HUES64 (cell line): ENCODE data around the gene DCT.

Source experiments
- H3K27ac ChIP-seq: 2 replicates; pipeline ENCODE4 v1.7.0; 2013; ENCODE audit warnings: low read depth, low read length, inconsistent platforms
- H3K27me3 ChIP-seq: 2 replicates; pipeline ENCODE4 v1.6.1; 2013; ENCODE audit warnings: mild to moderate bottlenecking, low read length; ENCODE audit not compliant: insufficient read depth
- H3K36me3 ChIP-seq: 2 replicates; pipeline ENCODE4 v1.6.1; 2013; ENCODE audit warnings: mild to moderate bottlenecking, low read length; ENCODE audit not compliant: insufficient read depth
- H3K4me1 ChIP-seq: 2 replicates; pipeline ENCODE4 v1.6.1; 2013; ENCODE audit warnings: mild to moderate bottlenecking, low read length, moderate library complexity; ENCODE audit not compliant: insufficient read depth
- H3K4me3 ChIP-seq: 2 replicates; pipeline ENCODE4 v1.5.1; 2013; ENCODE audit warnings: mild to moderate bottlenecking, low read length, moderate library complexity
- H3K9ac ChIP-seq: 2 replicates; pipeline ENCODE4 v1.6.1; 2013; ENCODE audit warnings: mild to moderate bottlenecking, low read depth, low read length
- H3K9me3 ChIP-seq: 2 replicates; pipeline ENCODE4 v1.6.1; 2013; ENCODE audit warnings: low read depth, low read length; ENCODE audit not compliant: insufficient read depth
- WGBS: fragments of 150-250, 120-280 bp; methylation state at CpG from one replicate; pipeline ENCODE4 v1.1.7; 2013; ENCODE audit warnings: missing lambda C conversion rate; 5-methylcytosine and 5-hydroxymethylcytosine counted together

DCT gene

GRCh38 chr13:94495806-94496205 lies 16.3 kb upstream of the DCT start:
- Histone ChIP-seq H3K36me3 (no peaks in the 10 kb centered on the region), H3K9me3 (no peaks in the 10 kb centered on the region), H3K27me3 (no peaks in the 10 kb centered on the region), H3K9ac (no peak overlapping the region), H3K4me1 (no peaks in the 10 kb centered on the region), H3K27ac (no peak overlapping the region), H3K4me3 (no peak overlapping the region)
- WGBS, result 97% methylated on average over 3 of the region's 3 CpGs

- Histone ChIP-seq H3K27ac (no peak overlapping the region), H3K4me1 (no peaks in the 10 kb centered on the region), H3K36me3 (no peaks in the 10 kb centered on the region), H3K4me3 (no peak overlapping the region), H3K9me3 (no peaks in the 10 kb centered on the region), H3K27me3 (no peaks in the 10 kb centered on the region), H3K9ac (no peak overlapping the region)
- 81% methylated on average over 2 of the region's 2 CpGs for WGBS
Measured at GRCh38 chr13:94494026-94494425, 14.5 kb upstream of the DCT start.

- Histone ChIP-seq H3K27ac (no peak overlapping the region), H3K9ac (no peak overlapping the region), H3K9me3 (no peaks in the 10 kb centered on the region), H3K4me3 (no peak overlapping the region), H3K4me1 (no peaks in the 10 kb centered on the region), H3K27me3 (peaks cover 11% of the 10 kb centered on the region; the same call in 1 of the 2 replicates), H3K36me3 (no peaks in the 10 kb centered on the region)
- WGBS, result 97% methylated on average over 2 of the region's 2 CpGs
Measured at GRCh38 chr13:94487043-94487442, 7.6 kb upstream of the DCT start.

GRCh38 chr13:94483970-94484369 lies 4.5 kb upstream of the DCT start:
- no peaks in the 10 kb centered on the region for H3K36me3 ChIP-seq
- H3K9me3 ChIP-seq, result no peaks in the 10 kb centered on the region
- WGBS, result 96% methylated on average over 5 of the region's 5 CpGs
- no peak overlapping the region for H3K9ac ChIP-seq
- H3K27me3 ChIP-seq, result peaks cover 11% of the 10 kb centered on the region; the same call in 1 of the 2 replicates
- H3K27ac ChIP-seq, result no peak overlapping the region
- H3K4me3 ChIP-seq, result no peak overlapping the region
- H3K4me1 ChIP-seq, result no peaks in the 10 kb centered on the region

GRCh38 chr13:94481941-94482340 lies 2.5 kb upstream of the DCT start:
- Histone ChIP-seq H3K4me1 (no peaks in the 10 kb centered on the region), H3K27ac (no peak overlapping the region), H3K27me3 (peaks cover 4% of the 10 kb centered on the region; the same call in 1 of the 2 replicates), H3K36me3 (no peaks in the 10 kb centered on the region), H3K9me3 (no peaks in the 10 kb centered on the region), H3K9ac (no peak overlapping the region), H3K4me3 (no peak overlapping the region)
- WGBS, result 91% methylated on average over 7 of the region's 7 CpGs

GRCh38 chr13:94480672-94481145 lies 1.2 kb upstream of the DCT start:
- no peak overlapping the region for H3K27ac ChIP-seq

GRCh38 chr13:94478913-94479312 lies 569 bp downstream of the DCT start:
- no peak overlapping the region for H3K9ac ChIP-seq
- no peaks in the 10 kb centered on the region for H3K9me3 ChIP-seq
- H3K27me3 ChIP-seq, result no peaks in the 10 kb centered on the region
- no peak overlapping the region for H3K4me3 ChIP-seq
- no peaks in the 10 kb centered on the region for H3K4me1 ChIP-seq
- no peaks in the 10 kb centered on the region for H3K36me3 ChIP-seq
- WGBS, result 94% methylated on average over 11 of the region's 11 CpGs
- H3K27ac ChIP-seq, result no peak overlapping the region

More at GRCh38 chr13:94480672-94481145, 1.2 kb upstream of the DCT start:
- Histone ChIP-seq H3K9ac (no peak overlapping the region), H3K4me3 (no peak overlapping the region), H3K9me3 (no peaks in the 10 kb centered on the region), H3K36me3 (no peaks in the 10 kb centered on the region), H3K4me1 (no peaks in the 10 kb centered on the region), H3K27me3 (no peaks in the 10 kb centered on the region)
- WGBS, result 96% methylated on average over 3 of the region's 3 CpGs

GRCh38 chr13:94470126-94470525 lies 9.4 kb downstream of the DCT start:
- H3K9ac ChIP-seq, result no peak overlapping the region
- H3K36me3 ChIP-seq, result no peaks in the 10 kb centered on the region
- H3K4me1 ChIP-seq, result no peaks in the 10 kb centered on the region
- 97% methylated on average over 2 of the region's 2 CpGs for WGBS
- no peak overlapping the region for H3K27ac ChIP-seq
- no peak overlapping the region for H3K4me3 ChIP-seq
- no peaks in the 10 kb centered on the region for H3K9me3 ChIP-seq
- H3K27me3 ChIP-seq, result no peaks in the 10 kb centered on the region

- H3K27me3 ChIP-seq, result no peaks in the 10 kb centered on the region
Measured at GRCh38 chr13:94464771-94465170, 14.7 kb downstream of the DCT start.

GRCh38 chr13:94462670-94463069 lies 16.8 kb downstream of the DCT start:
- Histone ChIP-seq H3K27me3 (no peaks in the 10 kb centered on the region), H3K4me3 (no peak overlapping the region), H3K9ac (no peak overlapping the region), H3K4me1 (no peaks in the 10 kb centered on the region), H3K36me3 (no peaks in the 10 kb centered on the region), H3K27ac (no peak overlapping the region), H3K9me3 (no peaks in the 10 kb centered on the region)
- 96% methylated on average over 6 of the region's 6 CpGs for WGBS

More at GRCh38 chr13:94464771-94465170, 14.7 kb downstream of the DCT start:
- Histone ChIP-seq H3K4me3 (no peak overlapping the region), H3K36me3 (no peaks in the 10 kb centered on the region), H3K9ac (no peak overlapping the region), H3K4me1 (no peaks in the 10 kb centered on the region), H3K27ac (no peak overlapping the region), H3K9me3 (no peaks in the 10 kb centered on the region)
- 93% methylated on average over 1 of the region's 1 CpG for WGBS

- no peaks in the 10 kb centered on the region for H3K36me3 ChIP-seq
- H3K4me1 ChIP-seq, result no peaks in the 10 kb centered on the region
- H3K4me3 ChIP-seq, result no peak overlapping the region
- 93% methylated on average over 1 of the region's 1 CpG for WGBS
- no peaks in the 10 kb centered on the region for H3K9me3 ChIP-seq
- H3K9ac ChIP-seq, result no peak overlapping the region
- H3K27ac ChIP-seq, result no peak overlapping the region
- no peaks in the 10 kb centered on the region for H3K27me3 ChIP-seq
Measured at GRCh38 chr13:94459116-94459515, 20.4 kb downstream of the DCT start.

GRCh38 chr13:94455414-94455813 lies 24.1 kb downstream of the DCT start:
- 86% methylated on average over 2 of the region's 2 CpGs for WGBS
- Histone ChIP-seq H3K4me1 (no peaks in the 10 kb centered on the region), H3K4me3 (no peak overlapping the region), H3K27ac (no peak overlapping the region), H3K27me3 (no peaks in the 10 kb centered on the region), H3K9me3 (no peaks in the 10 kb centered on the region), H3K36me3 (no peaks in the 10 kb centered on the region), H3K9ac (no peak overlapping the region)
